GM19240 (cell line): ENCODE data around the gene BEST3.
A peak's percentile ranks its signal among the peaks of the same experiment; 100 is the strongest.

Experiments
- DNase-seq: peaks from one replicate; pipeline ENCODE4 v3.0.0; 2011; ENCODE audit warnings: low spot score; ENCODE audit not compliant: insufficient read length

Gene BEST3

GRCh38 chr12:69698769-69699540, at the start of gene BEST3:
TSS of gene BEST3 (minus strand) at chr12:69699303. CDS start at chr12:69697798, 1,505 bp downstream.
- no peak for DNase-seq

GRCh38 chr12:69744109-69744508, 45.0 kb upstream of the BEST3 start:
- no peak for DNase-seq

GRCh38 chr12:69739287-69740191, 40.4 kb upstream of the BEST3 start:
- DNase-seq: no peak

GRCh38 chr12:69738351-69739286, 39.5 kb upstream of the BEST3 start, which contains the start of gene RAB3IP:
TSS of gene RAB3IP (plus strand) at chr12:69738860. CDS start at chr12:69755409, 16,549 bp downstream.
- peak; percentile 77 for DNase-seq

- no peak for DNase-seq
Observed at GRCh38 chr12:69733638-69734037, 34.5 kb upstream of the BEST3 start.

GRCh38 chr12:69732088-69732487, 33.0 kb upstream of the BEST3 start:
- no peak for DNase-seq

GRCh38 chr12:69726922-69727321, 27.8 kb upstream of the BEST3 start:
- DNase-seq: no peak

GRCh38 chr12:69720750-69721149, 21.6 kb upstream of the BEST3 start:
- DNase-seq: no peak

- DNase-seq: no peak
Observed at GRCh38 chr12:69719336-69720316, 20.5 kb upstream of the BEST3 start.

GRCh38 chr12:69714542-69714941, 15.4 kb upstream of the BEST3 start:
- DNase-seq: no peak

- no peak for DNase-seq
Observed at GRCh38 chr12:69712826-69713225, 13.7 kb upstream of the BEST3 start.

- no peak for DNase-seq
Observed at GRCh38 chr12:69708649-69709048, 9.5 kb upstream of the BEST3 start.

- no peak for DNase-seq
Observed at GRCh38 chr12:69704357-69704756, 5.3 kb upstream of the BEST3 start.

- DNase-seq: no peak
Observed at GRCh38 chr12:69703146-69703642, 4.1 kb upstream of the BEST3 start.

GRCh38 chr12:69701826-69702225, 2.7 kb upstream of the BEST3 start:
- no peak for DNase-seq

- DNase-seq: no peak
Observed at GRCh38 chr12:69698054-69698453, 1.0 kb downstream of the BEST3 start.

- no peak for DNase-seq
Observed at GRCh38 chr12:69694123-69694522, 5.0 kb downstream of the BEST3 start.

GRCh38 chr12:69689638-69690037, 9.5 kb downstream of the BEST3 start:
- DNase-seq: no peak

GRCh38 chr12:69688471-69689427, 10.4 kb downstream of the BEST3 start:
- no peak for DNase-seq
